ENCODE measurements around the gene KIRREL1. TPM values are rescaled to one million over a fixed set of nuclear protein-coding genes. Genes with fewer than 3 reads are reported as not detected.

The KIRREL1 gene
- total and polyA plus RNA-seq, 2 of the 13 experiments (the other 11 are each of a cell fraction or from before 2014, with no cell fraction given) = 0.02 to 0.03 TPM

DNA sequence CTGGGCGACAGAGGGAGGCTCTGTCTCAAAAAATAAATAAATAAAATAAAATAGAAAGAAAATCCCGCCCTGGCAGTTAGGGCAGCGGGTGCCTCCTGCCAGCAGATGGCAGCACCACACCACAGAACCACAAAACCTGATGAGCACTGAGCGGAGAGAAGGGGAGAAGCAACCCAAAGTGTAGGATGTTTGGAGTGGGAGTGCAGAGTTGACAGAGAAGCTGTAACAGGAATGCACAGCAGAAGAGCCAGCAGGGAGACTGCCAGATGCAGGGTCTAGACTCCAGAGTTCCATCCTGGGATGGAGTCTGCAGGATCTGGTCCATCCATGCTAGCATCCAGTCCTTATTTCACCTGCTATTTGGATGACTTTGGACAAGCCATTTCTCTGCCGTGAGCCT is 29.7 kb upstream of the KIRREL1 start:
- H3K9me3 ChIP-seq (ENCODE audit: low read length) = no peaks in the 10 kb centered on the region; the same call in 1 of the 2 replicates
- no peaks in the 10 kb centered on the region; a peak in 1 of 5 replicates for H3K27me3 ChIP-seq (ENCODE audit: control insufficient read depth in 1 of 2, insufficient read depth in 2 of 2, low read length in 2 of 2)
- intact Hi-C loops (cut with micrococcal nuclease; ENCODE audit: unreplicated experiment) (loop anchor here (2.0 to 10.0 kb wide), 3 partner anchors 161 to 1109 kb away; no protein-coding TSS in a partner anchor), in situ Hi-C loops (cut with HindIII; ENCODE audit: extremely low pct_ligation_motif_present, low pct_unique_long_range_greater_than_20kb) (loop anchor here (5.0 to 10.0 kb wide), 2 partner anchors 121 to 159 kb away; no protein-coding TSS in a partner anchor)
- H3K9ac ChIP-seq (ENCODE audit: insufficient read depth, low read depth, low read length) = no peak overlapping the region
- ATAC-seq (peak; percentile 84), DNase-seq (ENCODE audit: low spot score) (peak; percentile 48), FAIRE-seq (peak; percentile 60)
- TF ChIP-seq KDM2A (CRISPR knock-in tag; IDR thresholded peaks at IDR 0.05; ENCODE audit: borderline replicate concordance, low read depth) (peak; percentile 34; the same call in 1 of the 2 replicates), ZNF468 (CRISPR knock-in tag; IDR thresholded peaks at IDR 0.05) (no peak), ZNF737 (CRISPR knock-in tag; IDR thresholded peaks at IDR 0.05; ENCODE audit: borderline replicate concordance) (no peak), GPN1 (CRISPR knock-in tag; IDR thresholded peaks at IDR 0.05; ENCODE audit: borderline replicate concordance) (no peak), SMC3 (IDR thresholded peaks at IDR 0.05; ENCODE audit: low read length) (peak; percentile 63), RARG (CRISPR knock-in tag; IDR thresholded peaks at IDR 0.05; ENCODE audit: low read depth) (no peak), THAP8 (CRISPR knock-in tag; IDR thresholded peaks at IDR 0.05; ENCODE audit: borderline replicate concordance) (no peak), SP140L (CRISPR knock-in tag; IDR thresholded peaks at IDR 0.05; ENCODE audit: borderline replicate concordance) (no peak), RAD21 (CRISPR knock-in tag; IDR thresholded peaks at IDR 0.05) (peak; percentile 67), STAG1 (CRISPR knock-in tag; IDR thresholded peaks at IDR 0.05) (peak; percentile 84), FOXP1 (IDR thresholded peaks at IDR 0.05) (no peak), FOXP1 (CRISPR knock-in tag; IDR thresholded peaks at IDR 0.05) (no peak), ISL2 (CRISPR knock-in tag; IDR thresholded peaks at IDR 0.05) (no peak)
- TF ChIP-seq, protein P1, sequence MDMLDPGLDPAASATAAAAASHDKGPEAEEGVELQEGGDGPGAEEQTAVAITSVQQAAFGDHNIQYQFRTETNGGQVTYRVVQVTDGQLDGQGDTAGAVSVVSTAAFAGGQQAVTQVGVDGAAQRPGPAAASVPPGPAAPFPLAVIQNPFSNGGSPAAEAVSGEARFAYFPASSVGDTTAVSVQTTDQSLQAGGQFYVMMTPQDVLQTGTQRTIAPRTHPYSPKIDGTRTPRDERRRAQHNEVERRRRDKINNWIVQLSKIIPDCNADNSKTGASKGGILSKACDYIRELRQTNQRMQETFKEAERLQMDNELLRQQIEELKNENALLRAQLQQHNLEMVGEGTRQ (IDR thresholded peaks at IDR 0.05; ENCODE audit: low read depth, low read length) = no peak
- TF ChIP-seq, protein P1 (CRISPR knock-in tag; IDR thresholded peaks at IDR 0.05; ENCODE audit: borderline replicate concordance) = no peak
- TF ChIP-seq, protein P2, sequence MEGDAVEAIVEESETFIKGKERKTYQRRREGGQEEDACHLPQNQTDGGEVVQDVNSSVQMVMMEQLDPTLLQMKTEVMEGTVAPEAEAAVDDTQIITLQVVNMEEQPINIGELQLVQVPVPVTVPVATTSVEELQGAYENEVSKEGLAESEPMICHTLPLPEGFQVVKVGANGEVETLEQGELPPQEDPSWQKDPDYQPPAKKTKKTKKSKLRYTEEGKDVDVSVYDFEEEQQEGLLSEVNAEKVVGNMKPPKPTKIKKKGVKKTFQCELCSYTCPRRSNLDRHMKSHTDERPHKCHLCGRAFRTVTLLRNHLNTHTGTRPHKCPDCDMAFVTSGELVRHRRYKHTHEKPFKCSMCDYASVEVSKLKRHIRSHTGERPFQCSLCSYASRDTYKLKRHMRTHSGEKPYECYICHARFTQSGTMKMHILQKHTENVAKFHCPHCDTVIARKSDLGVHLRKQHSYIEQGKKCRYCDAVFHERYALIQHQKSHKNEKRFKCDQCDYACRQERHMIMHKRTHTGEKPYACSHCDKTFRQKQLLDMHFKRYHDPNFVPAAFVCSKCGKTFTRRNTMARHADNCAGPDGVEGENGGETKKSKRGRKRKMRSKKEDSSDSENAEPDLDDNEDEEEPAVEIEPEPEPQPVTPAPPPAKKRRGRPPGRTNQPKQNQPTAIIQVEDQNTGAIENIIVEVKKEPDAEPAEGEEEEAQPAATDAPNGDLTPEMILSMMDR (CRISPR knock-in tag; IDR thresholded peaks at IDR 0.05) = peak; percentile 79
- H3K36me3 ChIP-seq (replicated peaks in 1 of 2; ENCODE audit: control insufficient read depth in 1 of 2, insufficient read depth in 2 of 2, low read length in 2 of 2) = no peaks in the 10 kb centered on the region
- no TSS peak for BruUV-seq (replicated peaks)
- no peak overlapping the region for H3K4me2 ChIP-seq (ENCODE audit: low read depth, low read length)
- peaks cover 16% of the 10 kb centered on the region for H3K4me1 ChIP-seq (ENCODE audit: insufficient read depth, low read length)
- WGBS (ENCODE audit: low lambda C conversion rate) = 3% methylated on average over 5 of the region's 5 CpGs
- ChIA-PET CTCF (ENCODE audit: low intra/inter-chr PET ratio, low total read pairs) (interaction anchor here (0.7 to 1.9 kb wide), 6 partner anchors 72 to 161 kb away, joined by 3 to 24 read pairs (median 6); no protein-coding TSS in a partner anchor), POLR2A (no interaction called here)
- H3K4me3 ChIP-seq (replicated peaks in 1 of 3; ENCODE audit: insufficient read depth in 1 of 3, low read depth in 2 of 3, low read length in 3 of 3) = no peak overlapping the region
- no peak overlapping the region for H3K27ac ChIP-seq (ENCODE audit: extremely low read length, insufficient read depth, low read length)
- H4K20me1 ChIP-seq (ENCODE audit: insufficient read depth, low read length) = no peaks in the 10 kb centered on the region
- no peaks in the 10 kb centered on the region for H3K79me2 ChIP-seq (ENCODE audit: insufficient read depth, low read length)
- H2AFZ ChIP-seq (ENCODE audit: low read length) = no peak overlapping the region

Measured in HepG2 (cell line).